ENCODE measurements around the gene MIPOL1.
"Not testable (repeated sequence)": the region's sequence is repeated elsewhere in the genome, so short reads cannot be mapped to it uniquely, and the experiment has no call there.

DNA sequence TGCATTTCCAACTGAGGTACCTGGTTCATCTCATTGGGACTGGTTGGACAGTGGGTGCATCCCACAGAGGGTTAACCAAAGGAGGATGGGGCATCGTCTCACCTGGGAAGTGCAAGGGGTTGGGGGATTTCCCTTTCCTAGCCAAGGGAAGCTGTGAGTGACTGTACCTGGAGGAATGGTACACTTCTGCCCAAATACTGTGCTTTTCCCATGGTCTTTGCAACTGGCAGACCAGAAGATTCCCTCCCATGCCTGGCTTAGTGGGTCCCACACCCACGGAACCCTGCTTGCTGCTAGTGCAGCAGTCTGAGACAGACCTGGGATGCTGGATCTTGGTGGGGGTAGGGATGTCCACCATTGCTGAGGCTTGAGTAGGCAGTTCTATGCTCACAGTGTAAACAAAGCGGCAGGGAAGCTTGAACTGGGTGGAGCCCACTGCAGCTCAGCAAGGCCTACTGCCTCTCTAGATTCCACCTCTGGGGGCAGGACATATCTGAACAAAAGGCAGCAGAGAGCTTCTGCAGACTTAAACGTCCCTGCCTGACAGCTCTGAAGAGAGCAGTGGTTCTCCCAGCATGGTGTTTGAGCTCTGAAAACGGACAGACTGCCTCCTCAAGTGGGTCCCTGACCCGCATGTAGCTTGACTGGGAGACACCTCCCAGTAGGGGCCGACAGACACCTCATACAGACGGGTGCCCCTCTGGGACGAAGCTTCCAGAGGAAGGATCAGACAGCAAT lies 9.7 kb upstream of the MIPOL1 start:
- not testable (repeated sequence) for TF ChIP-seq EZH2phosphoT487 (IDR thresholded peaks at IDR 0.05; ENCODE audit: borderline replicate concordance, low read depth, low read length)
- TF ChIP-seq, protein P1, sequence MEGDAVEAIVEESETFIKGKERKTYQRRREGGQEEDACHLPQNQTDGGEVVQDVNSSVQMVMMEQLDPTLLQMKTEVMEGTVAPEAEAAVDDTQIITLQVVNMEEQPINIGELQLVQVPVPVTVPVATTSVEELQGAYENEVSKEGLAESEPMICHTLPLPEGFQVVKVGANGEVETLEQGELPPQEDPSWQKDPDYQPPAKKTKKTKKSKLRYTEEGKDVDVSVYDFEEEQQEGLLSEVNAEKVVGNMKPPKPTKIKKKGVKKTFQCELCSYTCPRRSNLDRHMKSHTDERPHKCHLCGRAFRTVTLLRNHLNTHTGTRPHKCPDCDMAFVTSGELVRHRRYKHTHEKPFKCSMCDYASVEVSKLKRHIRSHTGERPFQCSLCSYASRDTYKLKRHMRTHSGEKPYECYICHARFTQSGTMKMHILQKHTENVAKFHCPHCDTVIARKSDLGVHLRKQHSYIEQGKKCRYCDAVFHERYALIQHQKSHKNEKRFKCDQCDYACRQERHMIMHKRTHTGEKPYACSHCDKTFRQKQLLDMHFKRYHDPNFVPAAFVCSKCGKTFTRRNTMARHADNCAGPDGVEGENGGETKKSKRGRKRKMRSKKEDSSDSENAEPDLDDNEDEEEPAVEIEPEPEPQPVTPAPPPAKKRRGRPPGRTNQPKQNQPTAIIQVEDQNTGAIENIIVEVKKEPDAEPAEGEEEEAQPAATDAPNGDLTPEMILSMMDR (conservative IDR thresholded peaks at IDR 0.05; ENCODE audit: low read length): not testable (repeated sequence)
